Measurements from ENCODE around the gene PMPCB. TPM values are rescaled to one million over a fixed set of nuclear protein-coding genes. Genes with fewer than 3 reads are reported as not detected.
A peak's percentile ranks its signal among the peaks of the same experiment; 100 is the strongest.
"Not testable (repeated sequence)": the region's sequence is repeated elsewhere in the genome, so short reads cannot be mapped to it uniquely, and the experiment has no call there.

PMPCB gene
- total RNA-seq, 2 experiments from 2014 or later = 57.5 to 95.9 TPM

GRCh38 chr7:103282802-103283427, 14.3 kb upstream of the PMPCB start:
- peaks cover 12% of the 10 kb centered on the region; the same call in 1 of the 2 replicates for H3K79me2 ChIP-seq (ENCODE audit: insufficient read depth, low read depth, low read length)
- BruUV-seq (replicated peaks); CTCF ChIA-PET (ENCODE audit: unreplicated experiment): not testable (repeated sequence)

GRCh38 chr7:103292122-103292521, 5.1 kb upstream of the PMPCB start:
- ChIA-PET POLR2A (interaction anchor here (0.6 kb wide), 2 partner anchors 25 to 880 kb away, joined by 3 to 4 read pairs; no protein-coding TSS in a partner anchor), CTCF (ENCODE audit: unreplicated experiment) (no interaction called here)
- no peaks in the 10 kb centered on the region for H3K9me2 ChIP-seq (ENCODE audit: insufficient read depth, low read length)
- intact Hi-C loops (cut with micrococcal nuclease; ENCODE audit: unreplicated experiment) = no loop called here
- no TSS peak for BruUV-seq (replicated peaks)
- DNase-seq (ENCODE audit: low spot score) = no peak
- no peak overlapping the region for H3K4me3 ChIP-seq (ENCODE audit: low read depth, low read length, poor library complexity, severe bottlenecking)
- no peaks in the 10 kb centered on the region for H4K20me1 ChIP-seq (ENCODE audit: insufficient read depth, low read length)
- H2AFZ ChIP-seq (ENCODE audit: low read length) = no peak overlapping the region
- H3K27ac ChIP-seq (ENCODE audit: low read depth, low read length, poor library complexity, severe bottlenecking) = no peak overlapping the region
- H3K4me2 ChIP-seq (ENCODE audit: low read length) = no peak overlapping the region
- H3K9me3 ChIP-seq (ENCODE audit: low read length) = no peaks in the 10 kb centered on the region
- H3K36me3 ChIP-seq (ENCODE audit: insufficient read depth, low read length) = no peaks in the 10 kb centered on the region
- no peaks in the 10 kb centered on the region for H3K79me2 ChIP-seq (ENCODE audit: insufficient read depth, low read depth, low read length)
- H3K4me1 ChIP-seq (ENCODE audit: insufficient read depth, low read length, poor library complexity, severe bottlenecking) = peaks cover 6% of the 10 kb centered on the region
- TF ChIP-seq EZH2phosphoT487 (IDR thresholded peaks at IDR 0.05; ENCODE audit: borderline replicate concordance, low read depth, low read length) = no peak
- TF ChIP-seq, protein P1, sequence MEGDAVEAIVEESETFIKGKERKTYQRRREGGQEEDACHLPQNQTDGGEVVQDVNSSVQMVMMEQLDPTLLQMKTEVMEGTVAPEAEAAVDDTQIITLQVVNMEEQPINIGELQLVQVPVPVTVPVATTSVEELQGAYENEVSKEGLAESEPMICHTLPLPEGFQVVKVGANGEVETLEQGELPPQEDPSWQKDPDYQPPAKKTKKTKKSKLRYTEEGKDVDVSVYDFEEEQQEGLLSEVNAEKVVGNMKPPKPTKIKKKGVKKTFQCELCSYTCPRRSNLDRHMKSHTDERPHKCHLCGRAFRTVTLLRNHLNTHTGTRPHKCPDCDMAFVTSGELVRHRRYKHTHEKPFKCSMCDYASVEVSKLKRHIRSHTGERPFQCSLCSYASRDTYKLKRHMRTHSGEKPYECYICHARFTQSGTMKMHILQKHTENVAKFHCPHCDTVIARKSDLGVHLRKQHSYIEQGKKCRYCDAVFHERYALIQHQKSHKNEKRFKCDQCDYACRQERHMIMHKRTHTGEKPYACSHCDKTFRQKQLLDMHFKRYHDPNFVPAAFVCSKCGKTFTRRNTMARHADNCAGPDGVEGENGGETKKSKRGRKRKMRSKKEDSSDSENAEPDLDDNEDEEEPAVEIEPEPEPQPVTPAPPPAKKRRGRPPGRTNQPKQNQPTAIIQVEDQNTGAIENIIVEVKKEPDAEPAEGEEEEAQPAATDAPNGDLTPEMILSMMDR (conservative IDR thresholded peaks at IDR 0.05; ENCODE audit: low read length) = no peak

More at GRCh38 chr7:103282802-103283427, 14.3 kb upstream of the PMPCB start:
- H3K9me2 ChIP-seq (ENCODE audit: insufficient read depth, low read length); H3K9me3 ChIP-seq (ENCODE audit: low read length); POLR2A ChIA-PET; H3K4me2 ChIP-seq (ENCODE audit: low read length); H4K20me1 ChIP-seq (ENCODE audit: insufficient read depth, low read length); H3K4me3 ChIP-seq (ENCODE audit: low read depth, low read length, poor library complexity, severe bottlenecking); intact Hi-C loops (cut with micrococcal nuclease; ENCODE audit: unreplicated experiment); H3K36me3 ChIP-seq (ENCODE audit: insufficient read depth, low read length); H3K27ac ChIP-seq (ENCODE audit: low read depth, low read length, poor library complexity, severe bottlenecking); H2AFZ ChIP-seq (ENCODE audit: low read length); DNase-seq (ENCODE audit: low spot score): not testable (repeated sequence)
- peaks cover 12% of the 10 kb centered on the region for H3K4me1 ChIP-seq (ENCODE audit: insufficient read depth, low read length, poor library complexity, severe bottlenecking)
- TF ChIP-seq, protein P1 (conservative IDR thresholded peaks at IDR 0.05; ENCODE audit: low read length) = peak; percentile 40; the same call in 1 of the 2 replicates

DNA sequence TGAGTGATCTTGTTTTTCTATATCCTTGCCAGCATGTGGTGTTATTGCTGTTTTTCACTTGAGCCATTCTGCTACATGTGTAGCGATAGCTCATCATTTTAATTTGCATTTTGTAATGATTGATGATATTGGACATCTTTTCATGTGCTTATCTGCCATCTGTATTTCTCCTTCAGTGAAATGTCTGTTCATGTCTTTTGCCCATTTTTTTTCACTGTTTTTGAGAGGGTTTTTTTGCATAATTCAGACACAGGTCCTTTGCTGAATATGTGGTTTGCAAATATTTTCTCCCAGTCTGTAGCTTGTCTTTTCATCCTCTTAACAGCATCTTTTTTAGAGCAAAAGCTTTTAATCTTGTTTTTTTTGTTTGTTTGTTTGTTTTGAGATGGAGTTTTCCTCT, 3.7 kb upstream of the PMPCB start:
- H3K36me3 ChIP-seq (ENCODE audit: insufficient read depth, low read length) = no peaks in the 10 kb centered on the region
- H3K79me2 ChIP-seq (ENCODE audit: insufficient read depth, low read depth, low read length) = peaks cover 12% of the 10 kb centered on the region
- no peak overlapping the region for H3K27ac ChIP-seq (ENCODE audit: low read depth, low read length, poor library complexity, severe bottlenecking)
- intact Hi-C loops (cut with micrococcal nuclease; ENCODE audit: unreplicated experiment) = no loop called here
- no peaks in the 10 kb centered on the region for H3K9me2 ChIP-seq (ENCODE audit: insufficient read depth, low read length)
- H3K4me2 ChIP-seq (ENCODE audit: low read length) = no peak overlapping the region
- H3K4me1 ChIP-seq (ENCODE audit: insufficient read depth, low read length, poor library complexity, severe bottlenecking) = peaks cover 10% of the 10 kb centered on the region
- ChIA-PET CTCF (ENCODE audit: unreplicated experiment) (no interaction called here), POLR2A (no interaction called here)
- no peaks in the 10 kb centered on the region for H3K9me3 ChIP-seq (ENCODE audit: low read length)
- peaks cover 6% of the 10 kb centered on the region; the same call in 1 of the 2 replicates for H4K20me1 ChIP-seq (ENCODE audit: insufficient read depth, low read length)
- H2AFZ ChIP-seq (ENCODE audit: low read length) = no peak overlapping the region
- no TSS peak for BruUV-seq (replicated peaks)
- no peak overlapping the region for H3K4me3 ChIP-seq (ENCODE audit: low read depth, low read length, poor library complexity, severe bottlenecking)
- no peak for DNase-seq (ENCODE audit: low spot score)
- no peak for TF ChIP-seq EZH2phosphoT487 (IDR thresholded peaks at IDR 0.05; ENCODE audit: borderline replicate concordance, low read depth, low read length)
- TF ChIP-seq, protein P1 (conservative IDR thresholded peaks at IDR 0.05; ENCODE audit: low read length) = no peak
